ENCODE data around the gene FRAT2. TPM values are rescaled to one million over a fixed set of nuclear protein-coding genes. Genes with fewer than 3 reads are reported as not detected.

The FRAT2 gene
- total RNA-seq, 1 donor from 2014 or later: 7.4 TPM

DNA sequence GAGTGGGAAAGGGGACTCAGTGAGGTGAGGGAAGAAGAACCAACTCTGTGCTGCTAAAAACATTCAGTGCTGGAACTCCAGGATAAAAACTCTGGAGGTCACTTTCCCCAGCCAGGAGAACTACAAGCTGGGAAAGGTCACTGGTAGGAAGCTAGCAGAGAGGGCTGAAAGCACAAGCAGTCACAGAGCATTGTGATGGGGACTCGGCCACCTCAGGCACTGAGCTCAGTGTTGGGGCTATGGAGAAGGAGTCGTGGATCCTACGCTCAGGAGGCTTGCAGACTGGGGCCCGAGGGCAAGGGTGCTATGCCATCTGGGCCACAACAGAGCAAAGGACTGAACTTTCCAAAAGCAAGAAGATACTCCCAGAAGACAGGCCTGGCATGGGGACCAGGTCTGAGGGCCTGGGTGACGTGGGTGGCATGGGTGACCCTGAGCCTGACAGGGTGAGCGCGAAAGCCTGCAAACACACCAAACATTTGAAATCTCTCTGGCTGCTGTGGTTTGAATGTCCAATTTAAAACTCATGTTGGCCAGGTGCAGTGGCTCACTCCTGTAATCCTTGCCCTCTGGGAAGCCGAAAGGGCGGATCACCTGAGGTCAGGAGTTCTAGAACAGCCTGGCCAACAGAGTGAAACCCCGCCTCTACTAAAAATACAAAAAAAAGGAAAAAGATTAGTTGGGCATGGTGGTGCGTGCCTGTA, 32.3 kb downstream of the FRAT2 start:
- peaks cover 8% of the 10 kb centered on the region for H3K4me1 Mint-ChIP-seq (ENCODE audit: low read depth, unreplicated experiment)
- TF ChIP-seq EZH2 (IDR thresholded peaks at IDR 0.05; ENCODE audit: insufficient read depth, low read length): no peak
- TF ChIP-seq, protein P1, sequence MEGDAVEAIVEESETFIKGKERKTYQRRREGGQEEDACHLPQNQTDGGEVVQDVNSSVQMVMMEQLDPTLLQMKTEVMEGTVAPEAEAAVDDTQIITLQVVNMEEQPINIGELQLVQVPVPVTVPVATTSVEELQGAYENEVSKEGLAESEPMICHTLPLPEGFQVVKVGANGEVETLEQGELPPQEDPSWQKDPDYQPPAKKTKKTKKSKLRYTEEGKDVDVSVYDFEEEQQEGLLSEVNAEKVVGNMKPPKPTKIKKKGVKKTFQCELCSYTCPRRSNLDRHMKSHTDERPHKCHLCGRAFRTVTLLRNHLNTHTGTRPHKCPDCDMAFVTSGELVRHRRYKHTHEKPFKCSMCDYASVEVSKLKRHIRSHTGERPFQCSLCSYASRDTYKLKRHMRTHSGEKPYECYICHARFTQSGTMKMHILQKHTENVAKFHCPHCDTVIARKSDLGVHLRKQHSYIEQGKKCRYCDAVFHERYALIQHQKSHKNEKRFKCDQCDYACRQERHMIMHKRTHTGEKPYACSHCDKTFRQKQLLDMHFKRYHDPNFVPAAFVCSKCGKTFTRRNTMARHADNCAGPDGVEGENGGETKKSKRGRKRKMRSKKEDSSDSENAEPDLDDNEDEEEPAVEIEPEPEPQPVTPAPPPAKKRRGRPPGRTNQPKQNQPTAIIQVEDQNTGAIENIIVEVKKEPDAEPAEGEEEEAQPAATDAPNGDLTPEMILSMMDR (IDR thresholded peaks at IDR 0.05; ENCODE audit: insufficient read depth, low read depth, low read length): no peak
- FAIRE-seq (no peak), DNase-seq (ENCODE audit: low read depth) (no peak)
- Histone ChIP-seq H3K9me3 (ENCODE audit: insufficient read depth, low read depth, low read length) (no peaks in the 10 kb centered on the region), H3K27me3 (ENCODE audit: insufficient read depth, low read length) (no peaks in the 10 kb centered on the region), H3K4me3 (ENCODE audit: insufficient read depth, low read depth, low read length) (no peak overlapping the region), H2AFZ (ENCODE audit: low read depth, low read length) (no peak overlapping the region), H3K4me2 (ENCODE audit: low read length) (no peak overlapping the region), H3K4me1 (ENCODE audit: insufficient read depth, low read length) (no peaks in the 10 kb centered on the region), H3K36me3 (ENCODE audit: insufficient read depth, low read length) (no peaks in the 10 kb centered on the region), H3K27ac (ENCODE audit: low read depth, low read length) (no peak overlapping the region), H4K20me1 (ENCODE audit: insufficient read depth, low read length) (no peaks in the 10 kb centered on the region), H3K79me2 (ENCODE audit: insufficient read depth, low read length) (no peaks in the 10 kb centered on the region), H3K9ac (ENCODE audit: low read length) (no peak overlapping the region)
- H3K27me3 Mint-ChIP-seq (ENCODE audit: low read depth, unreplicated experiment): peaks cover 4% of the 10 kb centered on the region
- no peak overlapping the region for H3K27ac Mint-ChIP-seq (ENCODE audit: unreplicated experiment)
- H3K36me3 Mint-ChIP-seq (ENCODE audit: low read depth, unreplicated experiment): no peaks in the 10 kb centered on the region
- no peaks in the 10 kb centered on the region for H3K9me3 Mint-ChIP-seq (ENCODE audit: unreplicated experiment)
- no peak overlapping the region for H3K4me3 Mint-ChIP-seq (ENCODE audit: unreplicated experiment)

DNA sequence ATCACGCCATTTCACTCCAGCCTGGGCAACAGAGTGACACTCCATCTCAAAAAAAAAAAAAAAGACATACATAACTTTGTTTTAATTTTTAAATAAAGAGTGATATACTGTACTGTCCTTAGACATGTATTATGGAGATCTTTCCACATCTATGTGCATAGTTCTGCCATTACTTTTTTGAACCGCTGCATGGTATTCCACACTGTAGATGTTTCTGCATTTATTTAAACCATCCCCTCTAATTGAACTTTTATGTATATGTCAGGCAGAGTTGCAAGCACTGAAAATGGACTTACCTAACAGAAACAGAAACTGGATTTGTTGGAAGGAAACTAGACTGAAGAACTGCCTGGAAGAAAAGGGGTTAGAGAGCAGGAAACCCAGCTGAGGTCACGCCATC, 33.5 kb downstream of the FRAT2 start:
- no peaks in the 10 kb centered on the region for H3K9me3 ChIP-seq (ENCODE audit: insufficient read depth, low read depth, low read length)
- H3K27ac ChIP-seq (ENCODE audit: low read depth, low read length): no peak overlapping the region
- Mint-ChIP-seq H3K4me1 (ENCODE audit: low read depth, unreplicated experiment) (peaks cover 8% of the 10 kb centered on the region), H3K27ac (ENCODE audit: unreplicated experiment) (no peak overlapping the region), H3K36me3 (ENCODE audit: low read depth, unreplicated experiment) (no peaks in the 10 kb centered on the region), H3K4me3 (ENCODE audit: unreplicated experiment) (no peak overlapping the region), H3K27me3 (ENCODE audit: low read depth, unreplicated experiment) (peaks cover 4% of the 10 kb centered on the region), H3K9me3 (ENCODE audit: unreplicated experiment) (no peaks in the 10 kb centered on the region)
- no peaks in the 10 kb centered on the region for H3K4me1 ChIP-seq (ENCODE audit: insufficient read depth, low read length)
- no peak for FAIRE-seq
- no peak overlapping the region for H3K4me2 ChIP-seq (ENCODE audit: low read length)
- DNase-seq (ENCODE audit: low read depth): no peak
- H3K36me3 ChIP-seq (ENCODE audit: insufficient read depth, low read length): no peaks in the 10 kb centered on the region
- no peaks in the 10 kb centered on the region for H4K20me1 ChIP-seq (ENCODE audit: insufficient read depth, low read length)
- no peak overlapping the region for H3K4me3 ChIP-seq (ENCODE audit: insufficient read depth, low read depth, low read length)
- H3K27me3 ChIP-seq (ENCODE audit: insufficient read depth, low read length): no peaks in the 10 kb centered on the region
- TF ChIP-seq, protein P1 (IDR thresholded peaks at IDR 0.05; ENCODE audit: insufficient read depth, low read depth, low read length): no peak
- TF ChIP-seq EZH2 (IDR thresholded peaks at IDR 0.05; ENCODE audit: insufficient read depth, low read length): no peak
- H2AFZ ChIP-seq (ENCODE audit: low read depth, low read length): no peak overlapping the region
- no peaks in the 10 kb centered on the region for H3K79me2 ChIP-seq (ENCODE audit: insufficient read depth, low read length)
- H3K9ac ChIP-seq (ENCODE audit: low read length): no peak overlapping the region

DNA sequence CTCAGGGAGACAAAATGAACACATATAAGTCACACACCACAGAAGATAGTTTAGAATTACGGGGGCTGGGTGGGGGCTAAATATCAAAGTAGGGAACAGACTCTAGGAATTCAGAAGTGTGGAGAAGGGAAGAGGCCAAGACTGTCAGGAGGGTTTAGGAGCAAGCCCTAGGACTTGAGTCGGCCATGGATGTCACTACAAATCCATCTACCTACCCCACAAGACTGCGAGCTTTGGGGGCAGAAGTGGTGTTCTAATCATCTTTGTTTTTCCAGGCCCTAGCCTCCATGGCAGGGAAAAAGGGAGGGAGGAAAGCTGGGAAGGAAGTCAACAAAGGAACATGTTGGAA, 36.3 kb downstream of the FRAT2 start:
- no peak overlapping the region for H3K4me2 ChIP-seq (ENCODE audit: low read length)
- DNase-seq (ENCODE audit: low read depth): no peak
- H3K4me3 ChIP-seq (ENCODE audit: insufficient read depth, low read depth, low read length): no peak overlapping the region
- H3K79me2 ChIP-seq (ENCODE audit: insufficient read depth, low read length): no peaks in the 10 kb centered on the region
- no peaks in the 10 kb centered on the region for H3K36me3 Mint-ChIP-seq (ENCODE audit: low read depth, unreplicated experiment)
- H3K27me3 ChIP-seq (ENCODE audit: insufficient read depth, low read length): no peaks in the 10 kb centered on the region
- no peak overlapping the region for H3K27ac Mint-ChIP-seq (ENCODE audit: unreplicated experiment)
- peaks cover 8% of the 10 kb centered on the region for H3K4me1 Mint-ChIP-seq (ENCODE audit: low read depth, unreplicated experiment)
- H4K20me1 ChIP-seq (ENCODE audit: insufficient read depth, low read length): no peaks in the 10 kb centered on the region
- no peak overlapping the region for H2AFZ ChIP-seq (ENCODE audit: low read depth, low read length)
- TF ChIP-seq EZH2 (IDR thresholded peaks at IDR 0.05; ENCODE audit: insufficient read depth, low read length): no peak
- TF ChIP-seq, protein P1 (IDR thresholded peaks at IDR 0.05; ENCODE audit: insufficient read depth, low read depth, low read length): no peak
- no peaks in the 10 kb centered on the region for H3K9me3 ChIP-seq (ENCODE audit: insufficient read depth, low read depth, low read length)
- no peak overlapping the region for H3K27ac ChIP-seq (ENCODE audit: low read depth, low read length)
- H3K9me3 Mint-ChIP-seq (ENCODE audit: unreplicated experiment): no peaks in the 10 kb centered on the region
- no peak overlapping the region for H3K4me3 Mint-ChIP-seq (ENCODE audit: unreplicated experiment)
- H3K9ac ChIP-seq (ENCODE audit: low read length): no peak overlapping the region
- H3K36me3 ChIP-seq (ENCODE audit: insufficient read depth, low read length): no peaks in the 10 kb centered on the region
- H3K27me3 Mint-ChIP-seq (ENCODE audit: low read depth, unreplicated experiment): peaks cover 4% of the 10 kb centered on the region
- no peaks in the 10 kb centered on the region for H3K4me1 ChIP-seq (ENCODE audit: insufficient read depth, low read length)
- no peak for FAIRE-seq
